ENCODE data around the gene ADGRA3. TPM values are rescaled to one million over a fixed set of nuclear protein-coding genes. Genes with fewer than 3 reads are reported as not detected.

ADGRA3 gene
- total and polyA plus RNA-seq, 2 experiments from 2014 or later: 16.2 to 73.9 TPM

DNA sequence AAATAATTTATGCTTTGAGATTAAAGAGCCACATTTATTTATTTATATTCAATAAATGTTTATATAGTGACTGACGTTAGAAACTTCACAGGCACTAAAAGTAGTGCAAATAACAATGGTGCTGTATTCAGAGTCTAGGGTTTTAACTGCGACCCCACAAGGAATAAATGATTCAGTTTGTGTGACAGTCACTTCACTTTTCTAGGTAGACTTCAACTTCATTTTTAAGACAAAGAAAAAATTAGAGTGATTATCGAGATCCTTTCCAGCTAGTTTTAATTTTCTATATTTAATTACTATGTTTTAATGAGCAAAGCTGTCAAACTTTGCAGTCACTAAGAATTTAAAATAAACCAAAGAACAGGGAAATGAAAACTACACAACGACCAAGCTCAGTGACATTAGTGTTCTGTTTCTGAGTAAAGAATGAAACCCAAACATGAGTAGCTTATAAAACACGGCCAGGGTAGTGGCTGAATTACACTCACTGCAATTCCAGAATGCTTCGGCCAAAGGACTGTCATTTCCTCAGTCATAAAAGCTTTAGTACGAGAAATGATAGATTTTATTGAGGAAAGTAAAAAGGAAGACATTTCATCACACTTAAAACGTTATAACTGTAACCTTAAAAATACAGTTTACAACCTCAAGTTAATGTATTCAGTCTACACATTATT lies 38.6 kb downstream of the ADGRA3 start:
- peaks cover 18% of the 10 kb centered on the region; the same call in 2 of the 3 replicates for H3K36me3 Mint-ChIP-seq (ENCODE audit: low read depth)
- H3K27me3 ChIP-seq (ENCODE audit: insufficient read depth): no peaks in the 10 kb centered on the region
- H3K27ac ChIP-seq (ENCODE audit: low read depth): no peak overlapping the region
- H3F3A ChIP-seq (replicated peaks; ENCODE audit: low read depth): no peaks in the 10 kb centered on the region
- peaks cover 1% of the 10 kb centered on the region for H3K27me3 Mint-ChIP-seq (ENCODE audit: insufficient read depth, low read depth, poor library complexity)
- H3K36me3 ChIP-seq (ENCODE audit: insufficient read depth): 0 out of 2 replicates have a peak, but pooled peaks cover 4% of the 10 kb centered on the region
- H3K4me1 ChIP-seq (ENCODE audit: insufficient read depth): peaks cover 27% of the 10 kb centered on the region
- no peak overlapping the region for H3K4me3 ChIP-seq
- no peaks in the 10 kb centered on the region; the same call in 1 of the 2 replicates for H3K79me2 ChIP-seq (replicated peaks; ENCODE audit: insufficient read depth)
- H3K27ac Mint-ChIP-seq: no peak overlapping the region
- DNase-seq (ENCODE audit: low spot score) (no peak), ATAC-seq (no peak)
- no peak overlapping the region for H3K4me3 Mint-ChIP-seq
- H3K9me2 ChIP-seq (ENCODE audit: insufficient read depth): no peaks in the 10 kb centered on the region
- no peak overlapping the region for H2AFZ ChIP-seq
- no peak for TF ChIP-seq STAT1 (IDR thresholded peaks at IDR 0.05; ENCODE audit: unreplicated experiment)
- TF ChIP-seq ZNF114 (CRISPR knock-in tag; IDR thresholded peaks at IDR 0.05): no peak
- TF ChIP-seq, protein P1, sequence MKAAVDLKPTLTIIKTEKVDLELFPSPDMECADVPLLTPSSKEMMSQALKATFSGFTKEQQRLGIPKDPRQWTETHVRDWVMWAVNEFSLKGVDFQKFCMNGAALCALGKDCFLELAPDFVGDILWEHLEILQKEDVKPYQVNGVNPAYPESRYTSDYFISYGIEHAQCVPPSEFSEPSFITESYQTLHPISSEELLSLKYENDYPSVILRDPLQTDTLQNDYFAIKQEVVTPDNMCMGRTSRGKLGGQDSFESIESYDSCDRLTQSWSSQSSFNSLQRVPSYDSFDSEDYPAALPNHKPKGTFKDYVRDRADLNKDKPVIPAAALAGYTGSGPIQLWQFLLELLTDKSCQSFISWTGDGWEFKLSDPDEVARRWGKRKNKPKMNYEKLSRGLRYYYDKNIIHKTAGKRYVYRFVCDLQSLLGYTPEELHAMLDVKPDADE (IDR thresholded peaks at IDR 0.05): no peak
- no peak for TF ChIP-seq JUNB (IDR thresholded peaks at IDR 0.05; ENCODE audit: unreplicated experiment)
- no peak for TF ChIP-seq REST (IDR thresholded peaks at IDR 0.05; ENCODE audit: unreplicated experiment)
- TF ChIP-seq ZNF462 (CRISPR knock-in tag; IDR thresholded peaks at IDR 0.05): no peak
- no peak for TF ChIP-seq NANOG (IDR thresholded peaks at IDR 0.05; ENCODE audit: borderline replicate concordance)
- no peak for TF ChIP-seq POLR2AphosphoS5 (IDR thresholded peaks at IDR 0.05; ENCODE audit: low read depth)
- TF ChIP-seq EZH2 (IDR thresholded peaks at IDR 0.05; ENCODE audit: low read depth, unreplicated experiment): no peak
- no peak for TF ChIP-seq CREB1 (CRISPR knock-in tag; IDR thresholded peaks at IDR 0.05; ENCODE audit: low read depth)
- TF ChIP-seq ZNF331 (CRISPR knock-in tag; IDR thresholded peaks at IDR 0.05; ENCODE audit: low read depth): no peak
- TF ChIP-seq, protein P2, sequence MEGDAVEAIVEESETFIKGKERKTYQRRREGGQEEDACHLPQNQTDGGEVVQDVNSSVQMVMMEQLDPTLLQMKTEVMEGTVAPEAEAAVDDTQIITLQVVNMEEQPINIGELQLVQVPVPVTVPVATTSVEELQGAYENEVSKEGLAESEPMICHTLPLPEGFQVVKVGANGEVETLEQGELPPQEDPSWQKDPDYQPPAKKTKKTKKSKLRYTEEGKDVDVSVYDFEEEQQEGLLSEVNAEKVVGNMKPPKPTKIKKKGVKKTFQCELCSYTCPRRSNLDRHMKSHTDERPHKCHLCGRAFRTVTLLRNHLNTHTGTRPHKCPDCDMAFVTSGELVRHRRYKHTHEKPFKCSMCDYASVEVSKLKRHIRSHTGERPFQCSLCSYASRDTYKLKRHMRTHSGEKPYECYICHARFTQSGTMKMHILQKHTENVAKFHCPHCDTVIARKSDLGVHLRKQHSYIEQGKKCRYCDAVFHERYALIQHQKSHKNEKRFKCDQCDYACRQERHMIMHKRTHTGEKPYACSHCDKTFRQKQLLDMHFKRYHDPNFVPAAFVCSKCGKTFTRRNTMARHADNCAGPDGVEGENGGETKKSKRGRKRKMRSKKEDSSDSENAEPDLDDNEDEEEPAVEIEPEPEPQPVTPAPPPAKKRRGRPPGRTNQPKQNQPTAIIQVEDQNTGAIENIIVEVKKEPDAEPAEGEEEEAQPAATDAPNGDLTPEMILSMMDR (conservative IDR thresholded peaks at IDR 0.05; ENCODE audit: low read depth in 2 of 2): no peak
- TF ChIP-seq EZH2phosphoT487 (IDR thresholded peaks at IDR 0.05; ENCODE audit: unreplicated experiment): no peak
- H3K9me3 Mint-ChIP-seq: peaks cover 3% of the 10 kb centered on the region; the same call in 1 of the 3 replicates
- no peak overlapping the region for H3K4me2 ChIP-seq
- peaks cover 8% of the 10 kb centered on the region; the same call in 1 of the 2 replicates for H4K20me1 ChIP-seq (replicated peaks; ENCODE audit: insufficient read depth)
- H3K4me1 Mint-ChIP-seq: peaks cover 42% of the 10 kb centered on the region

Data from GM23338 (cell line).